HG03565 (cell line): Measurements from ENCODE around the gene ZNF816.
A peak's percentile ranks its signal among the peaks of the same experiment; 100 is the strongest.
"Not testable (repeated sequence)": the region's sequence is repeated elsewhere in the genome, so short reads cannot be mapped to it uniquely, and the experiment has no call there.

Experiments used
- ATAC-seq: cut with Tn5 transposase; IDR thresholded peaks from one replicate; pipeline ENCODE4 v1.9.1; 2021; ENCODE audit warnings: mild to moderate bottlenecking, moderate library complexity; ENCODE audit not compliant: unreplicated experiment

ZNF816 gene

GRCh38 chr19:52962394-52963246, at the start of gene ZNF816:
TSS of gene ZNF816 (minus strand) at chr19:52962881. CDS start at chr19:52956089, 6,792 bp downstream.
- ATAC-seq: peak; percentile 82

GRCh38 chr19:53012006-53012405, 49.3 kb upstream of the ZNF816 start:
- no peak for ATAC-seq

GRCh38 chr19:53010494-53010893, 47.8 kb upstream of the ZNF816 start:
- ATAC-seq: no peak

GRCh38 chr19:53008061-53008778, 45.5 kb upstream of the ZNF816 start:
- no peak for ATAC-seq

DNA sequence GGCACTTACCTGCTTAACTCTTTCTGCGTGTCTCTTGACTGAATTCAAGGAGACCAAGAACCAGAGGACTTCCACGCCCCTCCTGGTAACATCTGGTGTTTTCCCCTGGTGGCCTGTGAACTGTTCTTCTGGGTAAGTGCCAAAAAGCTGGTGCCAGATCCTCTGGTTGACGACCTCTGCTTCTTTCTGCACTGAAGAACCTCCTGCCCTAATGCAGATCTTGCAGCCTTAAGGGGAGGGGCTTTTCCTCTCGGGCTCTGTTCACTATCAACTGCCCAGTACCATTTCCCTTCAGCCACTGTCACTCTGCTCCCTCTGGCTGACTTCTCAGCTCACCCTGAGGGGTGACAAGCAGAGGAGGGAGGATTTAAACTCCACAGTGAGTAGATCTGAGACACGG, 44.9 kb upstream of the ZNF816 start:
- ATAC-seq: no peak

GRCh38 chr19:53007200-53007599, 44.5 kb upstream of the ZNF816 start:
- no peak for ATAC-seq

DNA sequence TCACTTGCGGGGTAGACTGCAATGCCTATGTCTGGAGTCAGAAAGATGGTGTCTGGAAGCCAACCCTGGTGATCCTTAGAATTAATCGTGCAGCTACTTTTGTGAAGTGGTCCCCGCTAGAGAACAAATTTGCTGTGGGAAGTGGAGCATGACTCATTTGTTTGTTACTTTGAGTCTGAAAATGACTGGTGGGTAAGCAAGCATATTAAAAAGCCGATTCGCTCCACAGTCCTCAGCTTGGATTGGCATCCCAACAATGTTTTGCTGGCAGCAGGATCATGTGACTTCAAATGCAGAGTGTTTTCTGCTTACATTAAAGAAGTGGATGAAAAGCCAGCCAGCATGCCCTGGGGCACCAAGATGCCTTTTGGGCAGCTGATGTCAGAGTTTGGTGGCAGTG, 41.6 kb upstream of the ZNF816 start:
- no peak for ATAC-seq

- ATAC-seq: no peak
Measured at GRCh38 chr19:53002479-53002878, 39.8 kb upstream of the ZNF816 start.

- ATAC-seq: no peak
Measured at GRCh38 chr19:52997975-52998374, 35.3 kb upstream of the ZNF816 start.

GRCh38 chr19:52995711-52996110, 33.0 kb upstream of the ZNF816 start:
- ATAC-seq: no peak

DNA sequence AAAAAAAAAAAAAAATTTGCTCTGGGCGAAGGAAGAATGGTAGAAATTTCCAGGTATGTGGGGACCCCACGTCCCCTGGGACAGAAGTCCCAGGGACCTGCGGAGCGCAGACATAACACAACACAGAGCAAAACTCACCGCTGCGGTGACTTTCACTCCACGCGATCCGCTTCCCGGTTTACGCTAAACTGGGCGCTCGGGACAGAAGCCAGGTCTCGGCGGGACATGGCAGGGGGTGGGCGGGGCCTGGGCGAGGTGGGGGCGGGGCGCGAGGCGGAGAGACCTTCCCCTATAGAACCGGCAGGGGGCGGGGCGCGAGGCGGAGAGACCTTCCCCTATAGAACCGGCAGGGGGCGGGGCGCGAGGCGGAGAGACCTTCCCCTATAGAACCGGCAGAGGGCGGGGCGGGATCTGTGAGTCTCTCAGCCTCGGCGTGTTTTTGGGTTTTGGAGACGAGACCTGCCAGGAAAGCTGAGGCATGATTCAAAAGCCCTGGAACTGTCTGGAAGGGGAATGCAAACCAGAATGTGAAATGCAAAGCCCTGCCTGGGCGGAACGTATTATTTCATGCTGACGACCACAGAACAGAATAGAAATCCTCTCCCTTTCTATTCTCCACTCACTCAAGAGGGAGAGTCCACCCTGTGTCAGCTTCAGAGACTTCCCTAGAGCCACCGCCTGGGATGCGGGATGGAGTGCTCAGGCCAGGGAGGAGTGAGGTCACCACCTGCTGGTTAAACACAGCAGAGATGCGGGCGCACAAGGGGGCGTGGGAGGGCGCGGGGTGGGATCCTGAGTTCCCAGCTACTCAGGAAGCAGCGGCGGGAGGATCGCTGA, 30.9 kb upstream of the ZNF816 start:
- no peak for ATAC-seq

DNA sequence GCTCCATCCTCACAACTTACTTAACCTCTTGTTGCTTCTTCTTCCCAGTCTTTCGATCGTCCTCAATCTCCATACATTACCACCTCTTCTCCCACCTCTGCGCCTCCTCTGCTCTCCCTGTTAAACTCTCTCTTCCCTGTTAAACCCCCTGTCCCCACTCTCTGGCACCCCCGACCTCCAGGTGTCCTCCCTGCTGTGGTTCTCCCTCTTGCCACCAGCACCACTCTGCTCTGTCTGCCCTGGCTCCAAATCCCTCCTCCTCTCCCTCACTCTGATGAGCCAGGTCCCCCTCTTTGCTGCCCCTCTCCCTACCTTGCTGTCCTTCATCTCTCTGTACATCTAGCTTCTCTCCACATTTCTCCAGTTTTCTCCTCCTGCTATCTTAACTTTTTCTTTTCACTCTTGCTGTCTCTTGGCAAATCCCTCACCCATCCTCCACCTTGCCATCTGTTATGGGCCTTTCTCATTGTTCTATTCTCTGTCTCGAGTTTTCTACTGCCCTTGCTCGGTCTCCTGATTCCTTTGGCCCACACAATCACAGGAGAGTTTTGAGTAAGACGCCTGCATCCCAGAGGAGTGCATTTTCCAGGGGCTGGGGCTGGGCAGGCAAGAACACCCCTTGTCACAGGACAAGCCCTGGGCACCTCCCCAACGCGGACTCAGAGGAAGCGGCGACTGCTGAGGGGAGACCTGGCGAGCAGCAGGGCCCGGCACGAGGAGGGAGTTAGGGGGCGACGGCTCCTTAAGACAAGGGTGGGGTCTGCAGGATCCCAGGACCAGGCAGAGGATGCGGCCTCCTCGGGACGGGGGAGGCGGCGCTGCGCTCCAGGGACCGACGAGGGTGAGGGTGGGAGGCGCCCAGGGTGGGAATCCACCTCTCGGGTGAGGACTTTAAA, 29.7 kb upstream of the ZNF816 start:
- ATAC-seq: no peak

- ATAC-seq: no peak
Measured at GRCh38 chr19:52991484-52991883, 28.8 kb upstream of the ZNF816 start.

DNA sequence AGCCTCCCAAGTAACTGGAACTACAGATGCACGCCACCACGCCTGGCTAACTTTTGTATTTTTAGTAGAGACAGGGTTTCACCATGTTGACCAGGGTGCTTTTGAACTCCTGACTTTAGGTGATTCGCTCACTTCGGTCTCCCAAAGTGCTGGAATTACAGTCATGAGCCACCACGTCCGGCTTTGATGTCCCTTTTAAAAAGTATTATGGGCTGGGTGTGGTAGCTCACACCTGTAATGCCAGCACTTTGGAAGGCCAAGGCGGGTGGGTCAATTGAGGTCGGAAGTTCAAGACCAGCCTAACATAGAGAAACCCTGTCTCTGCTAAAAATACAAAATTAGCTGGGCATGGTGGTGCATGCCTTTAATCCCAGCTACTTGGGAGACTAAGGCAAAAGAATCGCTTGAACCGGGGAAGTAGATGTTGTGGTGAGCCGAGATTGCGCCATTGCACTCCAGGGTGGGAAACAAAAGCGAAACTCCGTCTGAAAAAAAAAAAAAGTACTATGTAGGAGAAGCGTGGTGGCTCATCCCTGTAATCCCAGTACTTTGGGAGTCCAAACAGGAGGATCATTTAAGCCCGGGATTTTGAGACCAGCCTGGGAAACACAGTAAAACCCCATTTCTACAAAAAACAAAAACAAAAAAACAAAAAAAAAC, 28.2 kb upstream of the ZNF816 start:
- ATAC-seq: no peak

GRCh38 chr19:52988506-52988905, 25.8 kb upstream of the ZNF816 start:
- no peak for ATAC-seq

- ATAC-seq: no peak
Measured at GRCh38 chr19:52987221-52987620, 24.5 kb upstream of the ZNF816 start.

DNA sequence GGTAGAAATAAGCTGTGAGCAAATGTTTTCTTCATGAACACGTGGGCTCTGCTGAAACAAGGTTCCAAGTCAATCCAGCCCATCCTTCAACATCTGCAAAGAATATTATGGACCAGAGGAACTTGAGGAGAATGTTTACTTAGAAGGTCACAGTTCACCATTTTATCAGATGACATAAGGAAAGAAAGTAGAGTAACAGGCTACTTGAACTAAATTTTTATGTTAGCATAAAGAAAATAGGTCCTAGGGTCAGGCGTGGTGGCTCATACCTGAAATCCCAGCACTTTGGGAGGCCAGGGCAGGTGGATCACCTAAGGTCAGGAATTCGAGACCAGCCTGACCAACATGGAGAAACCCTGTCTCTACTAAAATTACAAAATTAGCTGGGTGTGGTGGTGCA, 20.5 kb upstream of the ZNF816 start:
- not testable (repeated sequence) for ATAC-seq

- ATAC-seq: no peak
Measured at GRCh38 chr19:52981329-52981728, 18.6 kb upstream of the ZNF816 start.

DNA sequence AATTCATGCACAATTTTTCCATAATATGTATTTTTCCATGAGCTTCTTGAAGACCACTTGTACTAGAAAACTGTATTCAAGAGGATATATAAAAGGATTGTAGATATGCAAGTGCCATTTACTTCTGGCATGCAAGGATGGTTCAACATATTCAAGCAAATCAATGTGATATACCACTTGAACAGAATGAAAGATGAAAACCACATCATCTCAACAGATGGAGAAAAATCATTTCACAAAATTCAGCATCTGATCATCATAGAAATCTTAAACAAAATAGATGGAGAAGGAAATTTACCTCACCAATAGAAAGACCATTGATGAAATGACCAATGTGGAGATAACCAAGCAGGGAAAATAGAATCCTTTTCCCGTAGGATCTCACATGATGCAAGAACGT, 5.1 kb upstream of the ZNF816 start:
- ATAC-seq: no peak

DNA sequence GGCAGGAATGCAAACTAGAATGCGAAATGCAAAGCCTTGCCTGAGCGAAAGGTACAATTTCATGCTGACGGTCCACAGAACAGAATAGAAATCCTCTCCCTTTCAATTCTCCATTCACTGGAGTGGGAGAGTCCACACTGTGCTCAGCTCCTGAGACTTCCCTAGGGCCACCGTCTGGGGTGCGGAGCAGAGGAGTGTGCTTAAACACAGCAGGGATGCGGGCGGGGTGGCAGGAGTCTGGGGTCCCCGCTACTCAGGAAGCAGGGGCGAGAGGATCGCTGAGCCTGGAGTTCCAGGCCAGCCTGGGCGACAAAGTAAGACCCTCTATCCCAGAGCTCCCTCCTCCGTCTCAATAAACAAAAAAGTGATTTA, 552 bp upstream of the ZNF816 start:
- peak; percentile 11 for ATAC-seq
